ENCODE measurements around the gene POU2F3.

POU2F3 gene

GRCh38 chr11:120259988-120260565, 20.1 kb downstream of the POU2F3 start:
- Histone ChIP-seq H3K27me3 (replicated peaks; ENCODE audit: insufficient read depth, low read length) (peaks cover 8% of the 10 kb centered on the region; the same call in 1 of the 2 replicates), H3K9ac (ENCODE audit: low read length) (no peak overlapping the region)

DNA sequence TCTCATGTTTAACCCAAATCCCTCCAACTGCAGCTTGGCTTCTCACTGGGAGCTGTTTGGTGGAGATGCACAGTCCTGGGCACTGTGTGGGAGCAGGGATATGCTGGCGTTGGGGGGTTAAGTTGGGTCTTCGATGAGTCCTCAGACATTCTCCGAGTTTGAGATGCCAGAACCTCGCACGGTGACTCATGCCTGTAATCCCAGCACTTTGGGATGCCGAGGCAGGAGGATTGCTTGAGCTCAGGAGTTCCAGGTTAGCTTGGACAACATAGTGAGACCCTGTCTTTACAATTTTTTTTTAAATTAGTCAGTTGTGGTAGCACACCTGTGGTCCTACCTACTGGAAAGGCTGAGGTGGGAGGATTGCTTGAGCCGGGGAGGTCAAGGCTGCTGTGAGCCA, 20.7 kb downstream of the POU2F3 start:
- no peaks in the 10 kb centered on the region for H4K20me1 ChIP-seq (ENCODE audit: insufficient read depth, low read length)
- H3K9me3 ChIP-seq (replicated peaks; ENCODE audit: insufficient read depth, low read length) = no peaks in the 10 kb centered on the region
- TF ChIP-seq EZH2 (optimal IDR thresholded peaks at IDR 0.05; ENCODE audit: low read depth, low read length) (no peak), EZH2phosphoT487 (IDR thresholded peaks at IDR 0.05; ENCODE audit: low read length) (no peak)
- TF ChIP-seq, protein P1, sequence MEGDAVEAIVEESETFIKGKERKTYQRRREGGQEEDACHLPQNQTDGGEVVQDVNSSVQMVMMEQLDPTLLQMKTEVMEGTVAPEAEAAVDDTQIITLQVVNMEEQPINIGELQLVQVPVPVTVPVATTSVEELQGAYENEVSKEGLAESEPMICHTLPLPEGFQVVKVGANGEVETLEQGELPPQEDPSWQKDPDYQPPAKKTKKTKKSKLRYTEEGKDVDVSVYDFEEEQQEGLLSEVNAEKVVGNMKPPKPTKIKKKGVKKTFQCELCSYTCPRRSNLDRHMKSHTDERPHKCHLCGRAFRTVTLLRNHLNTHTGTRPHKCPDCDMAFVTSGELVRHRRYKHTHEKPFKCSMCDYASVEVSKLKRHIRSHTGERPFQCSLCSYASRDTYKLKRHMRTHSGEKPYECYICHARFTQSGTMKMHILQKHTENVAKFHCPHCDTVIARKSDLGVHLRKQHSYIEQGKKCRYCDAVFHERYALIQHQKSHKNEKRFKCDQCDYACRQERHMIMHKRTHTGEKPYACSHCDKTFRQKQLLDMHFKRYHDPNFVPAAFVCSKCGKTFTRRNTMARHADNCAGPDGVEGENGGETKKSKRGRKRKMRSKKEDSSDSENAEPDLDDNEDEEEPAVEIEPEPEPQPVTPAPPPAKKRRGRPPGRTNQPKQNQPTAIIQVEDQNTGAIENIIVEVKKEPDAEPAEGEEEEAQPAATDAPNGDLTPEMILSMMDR (IDR thresholded peaks at IDR 0.05; ENCODE audit: low read length) = no peak
- no peak overlapping the region for H2AFZ ChIP-seq (ENCODE audit: low read length)
- H3K4me3 ChIP-seq (ENCODE audit: low read length) = no peak overlapping the region
- no peak overlapping the region for H3K27ac ChIP-seq (ENCODE audit: low read length)
- peaks cover 8% of the 10 kb centered on the region; the same call in 1 of the 2 replicates for H3K27me3 ChIP-seq (replicated peaks; ENCODE audit: insufficient read depth, low read length)
- no peaks in the 10 kb centered on the region for H3K36me3 ChIP-seq (replicated peaks; ENCODE audit: insufficient read depth, low read length)
- H3K4me2 ChIP-seq (ENCODE audit: low read depth, low read length) = no peak overlapping the region
- no peaks in the 10 kb centered on the region for H3F3A ChIP-seq (ENCODE audit: insufficient read depth, low read length)
- H3K79me2 ChIP-seq (ENCODE audit: low read length) = no peaks in the 10 kb centered on the region
- H3K9ac ChIP-seq (ENCODE audit: low read length) = no peak overlapping the region
- no peaks in the 10 kb centered on the region for H3K9me2 ChIP-seq (replicated peaks; ENCODE audit: insufficient read depth, low read length)
- no peaks in the 10 kb centered on the region for H3K4me1 ChIP-seq (ENCODE audit: low read length)
- DNase-seq = no peak

More at GRCh38 chr11:120259988-120260565, 20.1 kb downstream of the POU2F3 start:
- TF ChIP-seq EZH2 (optimal IDR thresholded peaks at IDR 0.05; ENCODE audit: low read depth, low read length) (no peak), EZH2phosphoT487 (IDR thresholded peaks at IDR 0.05; ENCODE audit: low read length) (no peak)
- TF ChIP-seq, protein P1 (IDR thresholded peaks at IDR 0.05; ENCODE audit: low read length) = no peak
- H4K20me1 ChIP-seq (ENCODE audit: insufficient read depth, low read length) = no peaks in the 10 kb centered on the region
- no peaks in the 10 kb centered on the region for H3K79me2 ChIP-seq (ENCODE audit: low read length)
- H3K27ac ChIP-seq (ENCODE audit: low read length) = no peak overlapping the region
- no peak overlapping the region for H3K4me2 ChIP-seq (ENCODE audit: low read depth, low read length)
- no peak overlapping the region for H3K4me3 ChIP-seq (ENCODE audit: low read length)
- H3K9me2 ChIP-seq (replicated peaks; ENCODE audit: insufficient read depth, low read length) = no peaks in the 10 kb centered on the region
- no peak overlapping the region for H2AFZ ChIP-seq (ENCODE audit: low read length)
- H3K4me1 ChIP-seq (ENCODE audit: low read length) = no peaks in the 10 kb centered on the region
- no peaks in the 10 kb centered on the region for H3K36me3 ChIP-seq (replicated peaks; ENCODE audit: insufficient read depth, low read length)
- DNase-seq = no peak
- H3K9me3 ChIP-seq (replicated peaks; ENCODE audit: insufficient read depth, low read length) = no peaks in the 10 kb centered on the region
- no peaks in the 10 kb centered on the region for H3F3A ChIP-seq (ENCODE audit: insufficient read depth, low read length)

DNA sequence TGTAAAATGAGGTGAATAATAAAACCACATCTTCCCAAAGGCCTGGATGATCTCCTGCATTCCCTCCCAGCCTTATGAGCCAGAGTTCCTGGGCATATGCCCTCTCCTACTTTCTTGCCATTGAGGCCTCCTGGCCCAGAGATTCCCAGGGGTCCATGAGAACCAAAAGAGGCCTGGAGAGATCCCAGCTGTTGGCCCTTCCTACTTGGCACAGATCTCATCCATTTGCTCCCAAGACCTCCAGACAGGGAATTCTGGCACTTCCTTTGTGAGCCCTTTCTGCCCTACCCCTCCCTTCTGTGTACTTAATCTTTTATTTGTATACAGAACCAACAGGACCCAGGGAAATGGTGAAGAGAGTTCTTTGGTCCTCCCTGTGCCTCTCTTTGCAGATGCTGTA, 21.4 kb downstream of the POU2F3 start:
- DNase-seq = no peak
- no peaks in the 10 kb centered on the region for H3K9me3 ChIP-seq (replicated peaks; ENCODE audit: insufficient read depth, low read length)
- H3K36me3 ChIP-seq (replicated peaks; ENCODE audit: insufficient read depth, low read length) = no peaks in the 10 kb centered on the region
- H3K9ac ChIP-seq (ENCODE audit: low read length) = no peak overlapping the region
- TF ChIP-seq EZH2phosphoT487 (IDR thresholded peaks at IDR 0.05; ENCODE audit: low read length) (no peak), EZH2 (optimal IDR thresholded peaks at IDR 0.05; ENCODE audit: low read depth, low read length) (no peak)
- TF ChIP-seq, protein P1 (IDR thresholded peaks at IDR 0.05; ENCODE audit: low read length) = no peak
- H3K79me2 ChIP-seq (ENCODE audit: low read length) = no peaks in the 10 kb centered on the region
- no peaks in the 10 kb centered on the region for H3K4me1 ChIP-seq (ENCODE audit: low read length)
- H3F3A ChIP-seq (ENCODE audit: insufficient read depth, low read length) = no peaks in the 10 kb centered on the region
- no peak overlapping the region for H3K27ac ChIP-seq (ENCODE audit: low read length)
- no peaks in the 10 kb centered on the region for H4K20me1 ChIP-seq (ENCODE audit: insufficient read depth, low read length)
- H3K27me3 ChIP-seq (replicated peaks; ENCODE audit: insufficient read depth, low read length) = peaks cover 8% of the 10 kb centered on the region; the same call in 1 of the 2 replicates
- no peak overlapping the region for H3K4me2 ChIP-seq (ENCODE audit: low read depth, low read length)
- no peaks in the 10 kb centered on the region for H3K9me2 ChIP-seq (replicated peaks; ENCODE audit: insufficient read depth, low read length)
- H3K4me3 ChIP-seq (ENCODE audit: low read length) = no peak overlapping the region
- H2AFZ ChIP-seq (ENCODE audit: low read length) = no peak overlapping the region
